K562 (cell line): Measurements from ENCODE around the gene GRIK5.

ENCODE experiments used
- POLR2AphosphoS5 ChIP-seq: IDR thresholded peaks from 2 replicates; pipeline ENCODE4 v1.6.1; 2011; ENCODE audit warnings: mild to moderate bottlenecking, low read depth, low read length, moderate library complexity; ENCODE audit not compliant: control insufficient read depth, insufficient read depth
- SMC3 ChIP-seq: conservative IDR thresholded peaks from 2 replicates; pipeline ENCODE4 v1.6.1; 2011; ENCODE audit warnings: low read depth, low read length, improper control_type of control experiment; ENCODE audit not compliant: insufficient read depth
- SREBF2 ChIP-seq: sonication (generic); formaldehyde crosslinking; IDR thresholded peaks from 2 replicates; pipeline ENCODE4 v1.4.0; 2020; ENCODE audit warnings: mild to moderate bottlenecking, missing genetic modification reagents
- SRSF1 ChIP-seq: fragments of 200-400 bp; formaldehyde crosslinking; IDR thresholded peaks from 2 replicates; pipeline ENCODE4 v1.6.1; 2017; ENCODE audit warnings: mild to moderate bottlenecking, low read depth, low read length, moderate library complexity
- XRCC5 ChIP-seq: fragments of 200-400 bp; formaldehyde crosslinking; IDR thresholded peaks from 2 replicates; pipeline ENCODE4 v1.6.1; 2017; ENCODE audit warnings: low read depth, mild to moderate bottlenecking, low read length
- ZNF316 ChIP-seq: fragments of 450-650 bp; IDR thresholded peaks from 2 replicates; pipeline ENCODE4 v1.6.1; 2016
- TF ChIP-seq, protein P1 (sequence below): sonication (generic); formaldehyde crosslinking; IDR thresholded peaks from 2 replicates; pipeline ENCODE4 v1.5.0; 2020; ENCODE audit warnings: missing genetic modification reagents
- TF ChIP-seq, protein P2 (sequence below), 3 experiments: IDR thresholded peaks in 2 of 3; conservative IDR thresholded peaks in 1 of 3; 2 replicates each; pipeline ENCODE4 v1.5.1; 2011 to 2012; ENCODE audit warnings: low read length in 3 of 3, mild to moderate bottlenecking in 3 of 3, control low read depth in 2 of 3, improper control_type of control experiment in 1 of 3, inconsistent platforms in 1 of 3, low read depth in 1 of 3, mixed read lengths in 1 of 3, moderate library complexity in 1 of 3; ENCODE audit not compliant: insufficient read depth in 2 of 3
- TF ChIP-seq, protein P3 (sequence below): sonication (generic); formaldehyde crosslinking; IDR thresholded peaks from 2 replicates; pipeline ENCODE4 v1.9.0; 2022; ENCODE audit warnings: mild to moderate bottlenecking, missing genetic modification reagents

DNA sequence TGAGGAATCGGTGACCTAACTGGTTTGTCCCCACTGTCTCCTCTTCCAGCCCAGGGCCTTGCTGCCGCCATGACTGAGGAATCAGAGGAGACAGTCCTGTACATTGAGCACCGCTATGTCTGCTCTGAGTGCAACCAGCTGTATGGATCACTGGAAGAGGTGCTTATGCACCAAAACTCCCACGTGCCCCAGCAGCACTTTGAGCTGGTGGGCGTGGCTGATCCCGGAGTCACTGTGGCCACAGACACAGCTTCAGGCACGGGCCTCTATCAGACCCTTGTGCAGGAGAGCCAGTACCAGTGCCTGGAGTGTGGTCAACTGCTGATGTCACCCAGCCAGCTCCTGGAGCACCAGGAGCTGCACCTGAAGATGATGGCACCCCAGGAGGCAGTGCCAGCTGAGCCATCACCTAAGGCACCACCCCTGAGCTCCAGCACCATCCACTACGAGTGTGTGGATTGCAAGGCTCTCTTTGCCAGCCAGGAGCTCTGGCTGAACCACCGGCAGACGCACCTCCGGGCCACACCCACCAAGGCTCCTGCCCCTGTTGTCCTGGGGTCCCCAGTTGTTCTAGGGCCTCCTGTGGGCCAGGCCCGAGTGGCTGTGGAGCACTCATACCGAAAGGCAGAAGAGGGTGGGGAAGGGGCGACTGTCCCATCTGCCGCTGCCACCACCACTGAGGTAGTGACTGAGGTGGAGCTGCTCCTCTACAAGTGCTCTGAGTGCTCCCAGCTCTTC is 8.7 kb upstream of the GRIK5 start:
- TF ChIP-seq XRCC5 (no peak), SMC3 (no peak), POLR2AphosphoS5 (no peak), SRSF1 (no peak), ZNF316 (no peak), SREBF2 (CRISPR knock-in tag) (no peak)
- TF ChIP-seq, protein P1, sequence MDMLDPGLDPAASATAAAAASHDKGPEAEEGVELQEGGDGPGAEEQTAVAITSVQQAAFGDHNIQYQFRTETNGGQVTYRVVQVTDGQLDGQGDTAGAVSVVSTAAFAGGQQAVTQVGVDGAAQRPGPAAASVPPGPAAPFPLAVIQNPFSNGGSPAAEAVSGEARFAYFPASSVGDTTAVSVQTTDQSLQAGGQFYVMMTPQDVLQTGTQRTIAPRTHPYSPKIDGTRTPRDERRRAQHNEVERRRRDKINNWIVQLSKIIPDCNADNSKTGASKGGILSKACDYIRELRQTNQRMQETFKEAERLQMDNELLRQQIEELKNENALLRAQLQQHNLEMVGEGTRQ = no peak
- TF ChIP-seq, protein P2, sequence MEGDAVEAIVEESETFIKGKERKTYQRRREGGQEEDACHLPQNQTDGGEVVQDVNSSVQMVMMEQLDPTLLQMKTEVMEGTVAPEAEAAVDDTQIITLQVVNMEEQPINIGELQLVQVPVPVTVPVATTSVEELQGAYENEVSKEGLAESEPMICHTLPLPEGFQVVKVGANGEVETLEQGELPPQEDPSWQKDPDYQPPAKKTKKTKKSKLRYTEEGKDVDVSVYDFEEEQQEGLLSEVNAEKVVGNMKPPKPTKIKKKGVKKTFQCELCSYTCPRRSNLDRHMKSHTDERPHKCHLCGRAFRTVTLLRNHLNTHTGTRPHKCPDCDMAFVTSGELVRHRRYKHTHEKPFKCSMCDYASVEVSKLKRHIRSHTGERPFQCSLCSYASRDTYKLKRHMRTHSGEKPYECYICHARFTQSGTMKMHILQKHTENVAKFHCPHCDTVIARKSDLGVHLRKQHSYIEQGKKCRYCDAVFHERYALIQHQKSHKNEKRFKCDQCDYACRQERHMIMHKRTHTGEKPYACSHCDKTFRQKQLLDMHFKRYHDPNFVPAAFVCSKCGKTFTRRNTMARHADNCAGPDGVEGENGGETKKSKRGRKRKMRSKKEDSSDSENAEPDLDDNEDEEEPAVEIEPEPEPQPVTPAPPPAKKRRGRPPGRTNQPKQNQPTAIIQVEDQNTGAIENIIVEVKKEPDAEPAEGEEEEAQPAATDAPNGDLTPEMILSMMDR (IDR thresholded peaks at IDR 0.05 in 2 of 3, conservative IDR thresholded peaks at IDR 0.05 in 1 of 3; ENCODE audit: insufficient read depth in 2 of 3, low read depth in 1 of 3, low read length in 3 of 3) = no peak
- TF ChIP-seq, protein P3, sequence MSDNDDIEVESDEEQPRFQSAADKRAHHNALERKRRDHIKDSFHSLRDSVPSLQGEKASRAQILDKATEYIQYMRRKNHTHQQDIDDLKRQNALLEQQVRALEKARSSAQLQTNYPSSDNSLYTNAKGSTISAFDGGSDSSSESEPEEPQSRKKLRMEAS (CRISPR knock-in tag) = no peak
